AG09309 (cell line): Measurements from ENCODE around the gene CFL1.

Experiments
- DNase-seq: peaks from one replicate; pipeline ENCODE4 v3.0.0-alpha.2; 2010; ENCODE audit warnings: low read depth
- H3K4me3 ChIP-seq: 2 replicates; pipeline ENCODE4 v1.5.1; 2011; ENCODE audit warnings: mild to moderate bottlenecking, low read depth, low read length, moderate library complexity; ENCODE audit not compliant: control insufficient read depth
- TF ChIP-seq, protein P1 (sequence below): IDR thresholded peaks from 2 replicates; pipeline ENCODE4 v1.5.1; 2011; ENCODE audit warnings: mild to moderate bottlenecking, low read depth, low read length, inconsistent platforms; ENCODE audit not compliant: insufficient read depth, control insufficient read depth; ENCODE audit errors: missing control alignments

Gene CFL1

GRCh38 chr11:65868076-65868667, 10.2 kb upstream of the CFL1 start:
- no peak for DNase-seq
- H3K4me3 ChIP-seq = no peak overlapping the region
- TF ChIP-seq, protein P1, sequence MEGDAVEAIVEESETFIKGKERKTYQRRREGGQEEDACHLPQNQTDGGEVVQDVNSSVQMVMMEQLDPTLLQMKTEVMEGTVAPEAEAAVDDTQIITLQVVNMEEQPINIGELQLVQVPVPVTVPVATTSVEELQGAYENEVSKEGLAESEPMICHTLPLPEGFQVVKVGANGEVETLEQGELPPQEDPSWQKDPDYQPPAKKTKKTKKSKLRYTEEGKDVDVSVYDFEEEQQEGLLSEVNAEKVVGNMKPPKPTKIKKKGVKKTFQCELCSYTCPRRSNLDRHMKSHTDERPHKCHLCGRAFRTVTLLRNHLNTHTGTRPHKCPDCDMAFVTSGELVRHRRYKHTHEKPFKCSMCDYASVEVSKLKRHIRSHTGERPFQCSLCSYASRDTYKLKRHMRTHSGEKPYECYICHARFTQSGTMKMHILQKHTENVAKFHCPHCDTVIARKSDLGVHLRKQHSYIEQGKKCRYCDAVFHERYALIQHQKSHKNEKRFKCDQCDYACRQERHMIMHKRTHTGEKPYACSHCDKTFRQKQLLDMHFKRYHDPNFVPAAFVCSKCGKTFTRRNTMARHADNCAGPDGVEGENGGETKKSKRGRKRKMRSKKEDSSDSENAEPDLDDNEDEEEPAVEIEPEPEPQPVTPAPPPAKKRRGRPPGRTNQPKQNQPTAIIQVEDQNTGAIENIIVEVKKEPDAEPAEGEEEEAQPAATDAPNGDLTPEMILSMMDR = no peak

GRCh38 chr11:65867284-65868071, 9.5 kb upstream of the CFL1 start:
- no peak for DNase-seq
- TF ChIP-seq, protein P1 = no peak
- no peak overlapping the region for H3K4me3 ChIP-seq

DNA sequence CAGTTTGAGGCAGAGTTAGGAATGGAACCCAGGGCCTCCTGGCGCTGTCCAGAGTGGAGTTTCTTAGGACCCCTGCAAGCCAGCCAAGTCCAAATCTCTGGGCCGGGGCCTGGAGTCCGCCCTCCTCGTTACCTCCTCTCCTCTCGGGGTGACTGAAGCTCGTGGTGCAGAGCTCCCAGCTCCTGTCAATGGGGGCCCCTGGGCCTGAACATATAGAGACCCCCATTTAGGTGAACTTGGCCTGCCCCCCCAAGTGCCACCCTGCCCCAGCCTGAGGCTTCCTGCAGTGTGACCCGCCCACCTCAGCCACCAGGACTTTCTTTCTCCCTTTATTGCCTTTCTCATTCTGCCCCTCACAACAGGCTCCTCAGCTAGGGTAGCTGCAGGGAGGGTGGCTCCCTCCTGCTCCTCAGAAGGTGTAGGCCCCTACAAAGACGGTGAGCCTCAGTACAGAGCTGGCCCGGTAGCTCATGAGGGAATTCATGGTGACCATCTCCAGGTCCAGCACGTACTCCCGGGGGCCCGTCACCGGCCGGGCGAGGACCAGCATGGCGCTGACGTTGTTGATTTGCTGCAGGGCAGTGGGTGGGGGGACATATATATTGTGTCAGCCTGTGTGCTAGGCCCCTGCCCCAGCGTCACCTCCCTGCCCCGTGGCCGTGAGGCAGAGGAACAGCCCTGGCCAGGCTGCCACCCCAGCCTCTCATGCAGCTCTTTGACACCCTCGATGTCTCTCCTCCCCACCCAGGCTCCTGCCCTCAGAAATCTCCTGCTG, 8.7 kb upstream of the CFL1 start:
- no peak for DNase-seq
- TF ChIP-seq, protein P1 = no peak
- no peak overlapping the region for H3K4me3 ChIP-seq

GRCh38 chr11:65865550-65866172, 7.7 kb upstream of the CFL1 start:
- TF ChIP-seq, protein P1 = no peak
- no peak overlapping the region for H3K4me3 ChIP-seq
- no peak for DNase-seq

GRCh38 chr11:65864706-65865471, 6.9 kb upstream of the CFL1 start:
- H3K4me3 ChIP-seq = no peak overlapping the region
- no peak for DNase-seq
- TF ChIP-seq, protein P1 = no peak
